Activated CD4-positive, alpha-beta T cell treated with anti-CD3 and anti-CD28 coated beads for 24 hours (primary cell): ENCODE results near the gene CCL14.
A peak's percentile ranks its signal among the peaks of the same experiment; 100 is the strongest.

ENCODE experiments used
- DNase-seq, 2 donors: peaks; one replicate each; pipeline ENCODE4 v3.0.0-alpha.2; 2020; ENCODE audit warnings: low read depth in 2 of 2

CCL14 gene

GRCh38 chr17:35991075-35991474, 4.5 kb upstream of the CCL14 start:
- no peak for DNase-seq

GRCh38 chr17:35988164-35988563, 1.6 kb upstream of the CCL14 start:
- no peak for DNase-seq

DNA sequence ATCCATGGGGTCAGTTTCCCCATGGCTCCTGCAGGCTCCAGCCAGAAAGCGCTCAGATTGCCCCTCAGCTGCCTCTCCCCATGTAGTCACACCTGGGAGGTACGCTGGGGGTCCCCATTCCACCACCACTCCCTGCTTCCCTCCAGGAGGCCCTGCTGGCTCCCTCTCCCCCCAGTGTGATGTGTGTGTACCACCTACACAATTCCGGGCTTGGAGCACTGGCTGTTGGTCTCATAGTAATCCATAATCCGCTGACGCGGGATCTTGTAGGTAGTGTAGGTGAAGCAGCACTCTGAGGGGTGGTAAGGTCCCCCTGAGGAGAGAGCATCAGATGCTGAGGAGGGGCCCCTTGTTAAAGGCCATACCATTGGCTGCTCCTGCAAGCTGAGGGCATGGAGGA, 2.4 kb downstream of the CCL14 start:
- no peak for DNase-seq

DNA sequence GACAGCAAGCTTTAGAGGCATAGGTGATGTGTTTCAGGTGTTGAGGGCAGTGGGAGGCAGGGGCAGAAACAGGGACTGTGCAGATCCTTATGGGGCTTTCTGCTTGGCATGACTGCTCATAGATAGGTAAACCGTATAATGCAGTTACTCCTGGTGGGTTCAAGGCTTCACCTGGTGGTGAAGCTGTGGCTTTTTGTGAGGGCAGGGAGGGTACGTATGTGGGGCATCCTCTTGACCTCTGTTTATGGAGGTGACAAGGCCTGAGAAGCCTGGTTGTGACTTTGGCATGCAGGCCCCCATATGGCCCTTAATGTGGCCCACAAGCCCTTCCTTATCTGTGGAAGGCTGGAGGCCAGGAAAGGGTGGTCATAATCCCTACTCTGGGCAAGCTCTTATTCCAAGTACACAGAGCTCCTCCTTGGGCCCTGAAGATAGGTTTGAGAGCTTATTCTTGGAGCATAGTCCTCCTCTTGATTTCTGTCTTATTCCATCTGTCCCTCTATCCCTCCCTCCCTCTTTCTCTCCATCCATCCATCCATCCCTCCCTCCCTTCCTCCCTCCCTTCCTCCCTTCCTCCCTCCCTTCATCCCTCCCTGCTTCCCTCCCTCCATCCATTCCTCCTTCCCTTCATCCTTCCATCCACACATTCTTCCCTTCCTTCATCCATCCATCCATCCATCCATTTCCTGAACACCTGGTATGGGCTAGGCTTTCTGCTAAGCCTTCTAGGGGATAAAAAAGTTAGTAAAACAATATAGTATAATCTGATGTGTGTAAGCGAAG, 3.9 kb downstream of the CCL14 start:
- no peak for DNase-seq

DNA sequence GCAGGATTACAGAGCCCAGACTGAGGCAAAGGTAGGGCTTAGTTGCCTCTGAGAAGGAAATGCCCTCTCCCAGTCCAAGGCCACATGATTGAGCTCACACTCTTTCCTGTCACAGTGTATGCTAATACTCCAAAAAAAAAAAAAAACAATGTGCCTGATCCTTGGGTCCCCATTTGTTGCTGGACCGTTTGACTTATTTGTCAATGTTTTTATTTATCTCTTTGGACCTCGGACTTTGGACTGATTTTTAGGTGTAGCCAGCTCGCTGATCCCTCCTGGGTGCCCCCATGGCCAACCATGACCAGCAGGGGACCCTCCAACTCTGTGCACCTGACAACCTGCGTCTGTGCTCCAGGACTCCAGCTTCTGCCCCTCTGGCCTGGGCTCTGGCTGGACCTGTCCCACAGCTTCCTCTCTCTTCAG, 4.6 kb downstream of the CCL14 start:
- no peak for DNase-seq

- no peak for DNase-seq
Observed at GRCh38 chr17:35981246-35981645, 5.3 kb downstream of the CCL14 start, which contains the start of gene CCL16. Gene CCL16 (minus strand): TSS chr17:35981497. CDS start chr17:35981420, 77 bp downstream.

DNA sequence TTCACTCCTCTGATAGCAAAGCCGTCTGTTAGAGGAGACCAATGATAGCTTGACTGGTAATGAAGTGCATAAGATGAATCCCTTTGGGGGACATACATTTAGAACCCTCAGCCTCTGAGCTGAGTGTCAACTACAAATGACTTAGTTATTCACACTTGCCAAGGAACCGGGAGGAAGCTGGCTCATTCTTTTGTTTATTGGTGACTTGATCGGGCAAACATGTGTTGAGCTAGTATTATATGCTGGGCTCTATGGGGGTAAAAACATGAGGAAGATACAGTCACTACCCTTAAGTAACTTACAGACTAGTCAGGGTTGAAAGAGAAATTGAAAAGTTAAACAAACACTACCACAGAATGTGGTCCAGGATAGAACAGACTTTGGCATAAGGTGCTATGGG, 8.2 kb downstream of the CCL14 start:
- no peak for DNase-seq

GRCh38 chr17:35977509-35977908, 9.0 kb downstream of the CCL14 start:
- DNase-seq, result no peak

DNA sequence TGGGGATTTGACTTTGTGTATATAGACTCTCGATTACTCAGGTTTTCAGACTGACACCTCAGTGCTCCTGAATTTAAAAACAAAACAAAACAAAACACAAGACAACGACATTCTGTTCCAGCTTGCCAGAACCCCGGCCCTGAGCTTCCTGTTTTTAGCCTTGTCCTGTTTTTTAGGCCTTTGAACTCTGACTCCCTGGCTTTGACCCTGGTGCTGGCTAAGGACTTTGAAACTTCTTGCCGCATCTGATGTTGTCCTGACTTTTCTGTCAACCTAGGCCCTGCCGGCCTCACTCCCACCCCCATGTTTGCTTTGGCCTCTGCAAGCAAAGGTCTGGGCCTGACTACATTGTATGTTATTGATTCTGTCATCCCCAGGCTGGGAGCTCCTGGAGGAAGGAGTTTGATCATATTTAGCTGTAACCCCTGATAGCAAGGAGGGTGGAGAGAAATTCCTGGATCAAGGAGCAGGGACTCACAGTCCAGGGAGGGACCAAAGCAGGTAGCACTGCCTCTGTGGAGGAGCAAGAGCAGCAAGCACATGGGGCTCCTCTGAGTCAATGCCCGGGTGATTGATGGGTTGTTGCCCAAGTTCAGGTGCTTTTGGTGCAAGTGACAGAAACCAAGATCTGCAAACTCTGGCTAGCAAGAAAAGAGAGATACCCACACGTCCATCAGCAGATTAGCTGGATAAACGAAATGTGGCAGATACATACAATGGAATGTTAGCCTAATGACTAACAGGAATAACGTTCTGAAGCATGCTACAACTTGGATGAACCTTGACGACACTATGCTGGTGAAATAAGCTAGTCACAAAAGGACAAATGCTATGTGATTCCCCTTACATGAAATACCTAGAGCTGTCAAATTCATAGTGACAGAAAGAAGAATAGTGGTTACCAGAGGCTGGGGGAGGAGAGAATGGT, 12.9 kb downstream of the CCL14 start:
- no peak for DNase-seq

DNA sequence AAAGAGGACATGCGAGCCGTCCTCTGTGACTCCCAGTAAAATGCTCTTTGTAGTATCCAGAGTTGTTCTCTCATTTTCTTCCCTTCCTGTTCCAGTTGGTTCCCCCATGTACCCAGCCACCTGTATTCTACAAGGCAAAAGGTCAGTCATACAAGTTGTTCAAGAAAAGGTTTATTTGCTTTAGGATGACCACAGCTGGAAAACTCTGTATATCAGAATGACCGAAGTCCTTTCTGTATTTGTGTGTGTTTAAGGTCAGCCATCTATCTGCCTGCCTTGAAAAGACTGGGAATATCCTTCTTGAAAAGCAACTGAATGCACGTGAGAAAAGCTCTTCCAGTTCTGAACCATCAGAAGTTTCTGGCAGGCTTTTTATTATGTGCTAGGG, 13.6 kb downstream of the CCL14 start:
- no peak for DNase-seq

- no peak for DNase-seq
Observed at GRCh38 chr17:35972535-35972934, 14.0 kb downstream of the CCL14 start.

- DNase-seq, result no peak
Observed at GRCh38 chr17:35972066-35972465, 14.5 kb downstream of the CCL14 start.

- DNase-seq, result peak; percentile 66 to 67
Observed at GRCh38 chr17:35969558-35970380, 16.8 kb downstream of the CCL14 start.

DNA sequence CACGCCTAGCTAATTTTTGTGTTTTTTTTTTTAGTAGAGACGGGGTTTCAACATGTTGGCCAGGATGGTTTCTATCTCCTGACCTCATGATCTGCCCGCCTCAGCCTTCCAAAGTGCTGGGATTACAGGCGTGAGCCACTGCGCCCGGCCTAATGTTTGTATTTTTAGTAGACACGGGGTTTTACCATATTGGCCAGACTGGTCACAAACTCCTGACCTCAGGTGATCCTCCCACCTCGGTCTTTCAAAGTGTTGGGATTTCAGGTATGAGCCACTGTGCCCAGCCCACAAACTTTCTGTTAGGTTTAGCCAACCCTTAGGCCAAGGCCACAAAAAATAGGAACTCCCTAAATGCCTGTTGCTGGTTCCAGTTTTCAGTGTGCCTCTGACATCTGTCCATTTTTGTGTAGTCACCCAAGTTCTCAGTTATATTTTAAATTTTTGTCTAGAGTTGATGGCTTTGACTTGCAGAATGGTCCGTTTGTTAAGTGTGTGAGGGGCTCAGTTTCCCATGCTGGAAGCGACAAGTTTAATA, 17.9 kb downstream of the CCL14 start:
- no peak for DNase-seq

DNA sequence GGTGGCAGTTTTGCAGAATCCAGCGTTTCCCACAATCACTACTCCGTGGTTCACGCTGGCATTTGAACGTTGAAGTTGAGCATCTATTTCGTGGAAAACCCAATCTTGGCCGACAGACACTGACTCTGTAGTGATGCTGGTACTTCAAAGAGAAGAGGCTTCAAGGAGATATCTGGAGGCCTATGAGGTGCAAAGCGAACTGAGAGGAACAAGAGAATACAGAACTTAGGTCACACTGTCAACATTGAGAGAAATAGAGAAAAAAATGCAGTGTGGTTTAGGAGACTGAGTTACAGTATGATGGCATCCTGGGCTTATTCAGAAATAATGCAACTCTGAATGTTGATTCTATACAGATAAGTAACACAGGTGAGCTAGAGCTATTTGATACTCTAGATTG, 21.3 kb downstream of the CCL14 start:
- DNase-seq, result no peak

GRCh38 chr17:35963663-35964062, 22.9 kb downstream of the CCL14 start:
- DNase-seq, result no peak

DNA sequence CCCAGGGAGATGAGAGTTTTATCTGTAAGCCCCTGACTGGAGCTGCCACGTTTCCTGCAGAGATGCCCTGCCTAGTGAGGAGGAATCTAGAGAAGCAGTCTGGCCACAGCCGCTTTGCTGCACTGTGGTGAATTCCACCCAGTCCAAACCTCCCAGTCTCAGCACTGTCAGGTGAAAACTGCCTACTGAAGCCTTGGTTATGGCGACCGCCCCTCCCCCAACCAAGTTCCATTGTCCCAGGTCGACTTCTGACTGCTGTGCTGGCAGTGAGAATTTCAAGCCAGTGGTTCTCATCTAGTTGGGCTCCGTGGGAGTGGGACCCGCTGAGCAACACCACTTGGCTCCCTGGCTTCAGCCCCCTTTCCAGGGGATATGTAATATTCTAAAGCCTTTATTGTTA, 32.8 kb downstream of the CCL14 start:
- DNase-seq, result no peak

DNA sequence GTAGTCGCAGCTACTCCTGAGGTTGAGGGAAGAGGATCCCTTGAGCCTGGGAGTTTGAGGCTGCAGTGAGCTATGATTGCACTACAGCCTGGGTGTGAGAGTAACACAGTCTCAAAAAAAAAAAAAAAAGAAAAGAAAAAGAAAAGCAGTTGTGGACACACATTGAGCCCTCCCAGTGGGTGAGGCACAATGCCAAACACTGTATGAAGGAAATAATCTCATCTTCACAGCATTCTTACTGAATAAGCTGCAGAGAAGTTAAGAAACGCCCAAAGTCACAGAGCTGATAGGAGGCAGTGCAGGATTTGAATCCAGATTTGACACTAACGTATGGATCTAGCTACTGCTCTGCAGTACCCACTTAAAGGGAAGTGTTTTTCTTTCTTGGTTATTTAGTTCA, 37.1 kb downstream of the CCL14 start:
- DNase-seq, result no peak

- no peak for DNase-seq
Observed at GRCh38 chr17:35948092-35948491, 38.4 kb downstream of the CCL14 start.

- peak; percentile 24 to 29 for DNase-seq
Observed at GRCh38 chr17:35947156-35947585, 39.4 kb downstream of the CCL14 start.

GRCh38 chr17:35944151-35944550, 42.4 kb downstream of the CCL14 start:
- DNase-seq, result no peak

DNA sequence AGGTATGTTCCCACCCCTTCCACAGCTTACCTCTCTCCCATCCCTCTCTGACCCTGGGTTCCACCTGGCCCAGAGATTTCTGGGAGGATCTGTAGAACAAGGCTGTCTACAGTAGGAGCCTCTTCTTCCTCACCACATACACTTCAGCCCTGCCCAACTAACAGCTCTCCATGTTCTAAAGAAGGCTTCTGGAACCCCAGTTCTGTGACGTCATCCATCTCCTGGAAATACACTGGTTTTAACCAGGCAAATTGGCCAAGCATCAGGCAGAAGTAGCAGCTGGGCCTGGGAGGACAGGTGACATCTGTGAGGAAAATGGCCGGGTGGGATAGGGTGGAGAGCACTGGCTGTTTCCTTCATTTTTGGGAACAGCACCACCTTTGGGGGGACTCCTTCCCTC, 43.0 kb downstream of the CCL14 start, which contains the start of gene LYZL6:
Gene LYZL6, minus strand, starts transcription at position 177 of the 400 bp plus-strand sequence. CDS start 4,357 bp downstream, outside the sequence.
- DNase-seq, result no peak
